Bone marrow (tissue), 2 donors: ENCODE data around the gene ZCCHC8.

Source experiments
- DNase-seq, 2 donors: peaks; one replicate each; lab custom pipeline; 2025; lab: John Stamatoyannopoulos, UW

The ZCCHC8 gene

DNA sequence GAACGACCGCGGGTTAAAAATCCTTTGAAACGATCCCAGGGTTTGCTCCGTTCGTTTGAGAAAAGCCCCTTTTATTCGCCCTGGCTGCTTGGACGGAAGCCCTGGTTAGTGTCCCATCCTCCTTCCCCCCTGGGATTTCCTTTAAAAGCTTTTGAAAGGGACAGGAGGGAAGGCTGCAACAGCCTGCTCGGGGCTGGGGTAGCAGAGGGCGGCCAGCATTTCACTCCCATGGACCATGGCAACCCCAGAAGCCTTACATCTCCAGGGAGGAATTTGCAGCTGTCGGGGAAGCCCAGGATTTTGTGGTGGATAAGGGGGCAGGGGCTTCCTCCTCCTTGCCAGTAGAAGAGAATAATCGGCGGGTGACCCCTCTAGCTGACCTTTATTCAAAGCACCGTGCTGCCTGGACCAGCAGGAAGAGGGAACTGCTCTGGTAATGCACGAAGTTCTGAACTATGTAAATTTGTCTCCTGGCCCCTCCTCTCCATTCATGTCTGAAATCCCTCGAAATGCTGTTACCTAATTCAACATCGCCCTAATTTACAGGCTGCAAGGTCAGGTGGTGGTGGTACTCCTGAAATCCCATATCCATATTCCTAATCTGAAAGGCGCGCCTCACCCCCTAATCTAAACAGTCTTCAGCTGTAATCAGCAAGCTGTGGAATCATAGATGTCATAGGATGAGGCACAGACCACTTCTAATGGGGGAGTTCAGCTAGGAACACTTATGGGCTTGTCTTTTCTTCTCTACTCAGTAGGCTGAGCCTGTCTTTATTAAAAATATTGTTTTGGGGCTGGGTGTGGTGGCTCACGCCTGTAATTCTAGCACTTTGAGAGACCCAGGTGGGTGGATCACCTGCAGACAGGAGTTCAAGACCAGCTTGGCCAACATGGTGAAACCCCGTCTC is 77.2 kb downstream of the ZCCHC8 start:
- peak in 1 of 2 donors; percentile 10 for DNase-seq

DNA sequence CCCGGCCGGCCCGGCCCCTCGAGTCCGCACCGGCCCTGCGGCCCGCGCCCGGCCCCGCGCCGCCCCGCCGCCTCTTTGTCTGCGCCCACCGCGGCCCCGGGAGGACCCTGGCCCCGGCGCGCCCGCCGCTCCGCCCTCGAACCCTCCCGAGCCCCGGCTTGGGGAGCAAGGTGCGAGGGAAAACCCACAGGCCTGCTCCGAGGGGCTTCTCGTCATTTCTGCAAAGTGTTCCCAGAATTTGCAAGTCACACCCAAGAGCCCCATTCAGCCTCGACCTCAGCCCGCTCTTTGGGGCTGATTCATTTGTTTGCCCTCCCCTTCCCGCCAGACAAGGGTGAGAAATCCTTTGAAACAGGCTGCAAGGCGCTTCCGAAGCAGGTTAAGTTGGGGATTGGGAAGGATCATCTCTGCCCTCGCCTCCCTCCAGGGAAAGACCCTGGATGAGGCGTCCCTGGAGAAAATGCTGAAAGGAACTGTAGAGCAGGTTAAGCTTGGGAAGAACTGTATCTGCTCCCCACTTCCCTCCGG is 77.9 kb downstream of the ZCCHC8 start:
- peak; percentile 24 to 48 for DNase-seq

DNA sequence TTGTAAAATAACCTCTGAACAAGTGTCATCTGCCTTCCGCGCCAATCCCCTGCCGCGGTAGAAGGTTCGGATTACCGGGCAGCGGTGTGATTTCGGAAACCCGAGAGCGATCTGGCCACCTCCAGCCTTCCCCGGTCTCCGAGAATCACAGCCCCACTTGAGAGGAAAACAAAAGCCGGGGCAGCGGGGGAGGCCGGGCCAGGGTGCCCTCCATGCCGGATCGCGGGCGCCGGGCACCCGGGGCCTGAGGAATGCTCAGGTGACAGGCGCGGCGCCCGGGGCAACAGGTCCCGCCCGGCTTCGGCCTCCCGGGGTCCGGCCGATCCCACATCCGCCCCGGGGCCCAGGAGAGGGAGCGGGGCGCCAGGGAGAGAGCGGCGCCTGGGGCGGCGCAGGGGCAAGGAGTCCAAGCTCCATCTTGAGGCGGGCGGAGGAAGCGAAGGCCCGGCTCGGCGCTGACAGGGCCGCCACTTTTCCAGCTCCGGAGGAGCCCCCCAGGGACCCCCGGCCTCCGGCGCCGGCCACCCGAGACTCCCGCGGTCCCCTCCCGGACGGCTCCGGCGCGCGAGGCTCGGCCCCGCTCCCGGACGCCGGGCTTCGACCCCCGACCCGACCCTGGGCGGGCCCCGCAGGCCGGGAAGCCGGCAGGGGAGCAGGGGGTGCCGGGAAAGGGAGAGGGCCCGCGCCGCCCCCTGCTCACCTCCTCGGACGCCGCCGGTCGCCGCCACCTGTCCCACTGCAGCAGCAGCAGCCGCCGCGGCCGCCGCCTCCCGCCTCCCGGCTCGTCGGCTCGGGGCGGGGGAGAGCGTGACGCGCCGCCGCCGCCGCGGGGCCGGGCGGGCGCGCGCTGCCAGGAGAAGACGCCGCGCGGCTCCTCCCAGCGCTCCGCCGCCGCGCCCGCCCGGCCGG is 78.7 kb downstream of the ZCCHC8 start, which contains the start of gene CLIP1:
Gene CLIP1 (minus strand): TSS at position 849 of the 909 bp plus-strand sequence. CDS start 42,217 bp downstream, outside the sequence.
- DNase-seq, result peak in 1 of 2 donors; percentile 64
